HG02973 (cell line): ENCODE data around the gene OMD.

ENCODE experiments used
- ATAC-seq: cut with Tn5 transposase; IDR thresholded peaks from one replicate; pipeline ENCODE4 v1.9.1; 2021; ENCODE audit warnings: moderate library complexity; ENCODE audit not compliant: unreplicated experiment

OMD gene, protein sequence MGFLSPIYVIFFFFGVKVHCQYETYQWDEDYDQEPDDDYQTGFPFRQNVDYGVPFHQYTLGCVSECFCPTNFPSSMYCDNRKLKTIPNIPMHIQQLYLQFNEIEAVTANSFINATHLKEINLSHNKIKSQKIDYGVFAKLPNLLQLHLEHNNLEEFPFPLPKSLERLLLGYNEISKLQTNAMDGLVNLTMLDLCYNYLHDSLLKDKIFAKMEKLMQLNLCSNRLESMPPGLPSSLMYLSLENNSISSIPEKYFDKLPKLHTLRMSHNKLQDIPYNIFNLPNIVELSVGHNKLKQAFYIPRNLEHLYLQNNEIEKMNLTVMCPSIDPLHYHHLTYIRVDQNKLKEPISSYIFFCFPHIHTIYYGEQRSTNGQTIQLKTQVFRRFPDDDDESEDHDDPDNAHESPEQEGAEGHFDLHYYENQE

DNA sequence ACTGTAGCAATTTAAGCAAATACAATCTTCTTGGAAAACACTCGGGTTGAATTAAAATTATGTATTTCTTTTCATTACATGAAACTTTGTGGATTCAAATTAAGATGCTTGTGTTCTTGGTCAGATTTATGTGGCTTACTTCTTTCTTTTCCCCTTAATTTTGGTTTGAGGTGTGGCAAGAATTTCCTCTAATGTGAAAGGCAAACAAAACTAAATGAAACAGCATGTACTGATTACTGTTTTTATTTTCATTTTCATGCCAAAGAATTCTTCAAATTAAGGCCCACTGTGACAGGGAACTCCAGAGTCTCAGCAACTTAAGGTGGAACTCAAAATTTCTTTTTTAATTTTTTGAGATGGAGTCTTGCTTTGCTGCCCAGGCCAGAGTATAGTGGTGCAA, at the start of gene OMD:
Gene OMD (minus strand): TSS at position 132 of the 400 bp plus-strand sequence. CDS start 6,913 bp downstream, outside the sequence.
- no peak for ATAC-seq

DNA sequence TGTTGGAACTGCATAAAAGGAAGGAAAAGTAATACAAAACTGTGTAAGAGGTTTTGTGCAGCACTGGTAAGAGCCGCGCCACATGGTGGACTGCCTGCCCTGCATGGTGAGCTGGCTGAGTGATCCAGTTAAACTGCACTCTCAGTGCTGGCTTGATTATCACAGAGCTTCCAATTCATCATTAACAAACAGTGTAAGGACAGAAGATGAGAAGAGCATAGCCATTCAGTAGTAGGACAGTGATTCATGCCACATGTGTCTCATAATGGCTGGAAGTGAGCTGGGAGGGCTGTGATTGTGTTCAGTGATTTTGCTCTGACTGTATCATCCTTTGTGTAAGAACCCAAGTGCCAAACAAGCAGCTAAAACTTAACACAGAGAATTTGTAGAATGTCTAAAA, 43.9 kb upstream of the OMD start:
- ATAC-seq: no peak

DNA sequence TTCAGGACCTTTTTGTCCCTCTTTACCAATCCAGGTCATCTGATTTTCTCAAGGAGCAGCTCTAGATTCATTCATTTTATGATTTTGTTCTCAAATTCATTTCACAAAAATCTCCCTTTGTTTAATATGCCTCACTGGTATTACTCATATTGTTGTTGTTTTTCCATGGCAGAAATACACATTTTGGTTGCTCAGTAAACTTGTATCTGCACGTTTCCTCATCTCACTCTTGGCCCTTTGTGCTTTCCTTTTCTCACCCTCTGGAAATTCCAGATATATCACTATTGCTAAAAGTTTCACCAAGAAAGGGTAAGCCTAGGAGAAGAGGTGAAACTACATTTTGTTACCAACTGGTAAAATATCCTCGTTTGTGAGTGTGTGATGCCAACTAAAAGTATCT, 43.2 kb upstream of the OMD start:
- no peak for ATAC-seq

DNA sequence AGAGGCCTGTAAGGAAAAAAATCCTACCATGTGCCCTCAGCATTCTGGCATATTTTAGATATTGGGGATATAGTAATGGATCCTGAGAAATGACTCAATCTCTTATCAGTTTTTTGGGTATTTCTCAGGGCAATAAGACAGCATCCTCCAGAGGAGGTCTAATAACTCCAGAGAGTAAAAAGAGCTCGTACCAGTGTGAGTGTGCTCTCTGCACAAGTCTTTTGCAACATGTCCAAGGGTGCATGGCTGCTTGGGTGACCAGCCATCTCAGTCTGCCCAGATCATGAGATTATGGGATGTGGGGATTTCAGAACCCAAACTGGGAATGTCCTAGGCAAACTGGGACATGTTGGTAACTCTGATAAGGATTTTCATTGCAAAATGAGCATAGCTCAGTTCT, 42.8 kb upstream of the OMD start:
- no peak for ATAC-seq

DNA sequence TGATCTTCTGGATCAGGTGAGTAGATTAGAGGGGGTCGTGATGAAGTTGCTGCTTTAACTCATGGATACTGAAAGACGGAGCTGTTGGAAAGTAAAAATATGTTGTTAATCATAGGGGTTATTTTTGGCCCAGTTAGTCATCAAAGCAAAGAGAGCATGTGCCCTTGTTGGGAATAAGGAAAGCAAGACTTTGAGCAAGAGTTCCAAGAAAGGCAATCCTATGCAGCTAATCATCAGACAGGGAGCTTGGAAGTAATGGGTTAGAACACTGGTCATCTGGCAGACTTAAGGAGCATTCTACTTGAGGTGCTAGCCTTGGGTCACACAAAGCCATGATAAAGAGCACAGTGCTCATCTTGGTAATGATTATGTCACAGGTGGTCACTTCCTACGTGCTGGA, 39.7 kb upstream of the OMD start:
- ATAC-seq: no peak

DNA sequence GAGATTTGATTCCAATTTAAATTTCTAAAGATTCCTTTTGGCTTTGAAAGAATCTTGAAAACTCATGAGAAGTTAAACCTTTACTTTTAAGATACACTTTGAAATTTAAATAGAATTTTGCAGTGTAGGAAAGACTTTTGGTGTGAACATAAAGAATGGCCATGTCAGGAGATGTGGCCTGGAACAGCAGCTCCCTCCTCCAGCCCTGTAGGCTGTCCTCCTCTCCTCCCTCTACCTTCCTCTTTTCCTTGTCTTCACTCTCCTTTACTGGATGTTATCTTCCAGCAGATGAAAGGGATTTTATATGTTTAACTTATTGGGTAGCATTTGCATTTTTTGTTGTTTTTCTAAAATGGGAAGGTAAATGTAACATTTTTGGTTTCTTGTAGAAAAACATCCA, 39.1 kb upstream of the OMD start:
- ATAC-seq: no peak

DNA sequence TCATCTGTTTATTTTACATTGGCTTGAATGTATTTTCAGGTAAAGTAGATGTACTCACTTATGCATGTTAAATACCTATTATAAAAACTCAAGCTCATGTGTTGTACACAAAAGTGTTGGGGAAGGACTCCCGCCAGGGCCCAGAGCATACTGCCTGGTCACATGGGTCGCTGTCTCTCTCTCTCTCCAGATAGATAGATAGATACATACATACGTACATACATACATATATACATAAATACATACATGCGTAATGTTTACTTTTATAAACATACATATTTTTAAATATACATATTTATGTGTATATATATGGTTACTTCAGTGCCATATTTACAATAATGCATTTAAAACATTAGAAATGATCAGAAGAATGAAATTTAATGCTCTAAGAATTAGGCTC, 33.3 kb upstream of the OMD start:
- ATAC-seq: no peak

DNA sequence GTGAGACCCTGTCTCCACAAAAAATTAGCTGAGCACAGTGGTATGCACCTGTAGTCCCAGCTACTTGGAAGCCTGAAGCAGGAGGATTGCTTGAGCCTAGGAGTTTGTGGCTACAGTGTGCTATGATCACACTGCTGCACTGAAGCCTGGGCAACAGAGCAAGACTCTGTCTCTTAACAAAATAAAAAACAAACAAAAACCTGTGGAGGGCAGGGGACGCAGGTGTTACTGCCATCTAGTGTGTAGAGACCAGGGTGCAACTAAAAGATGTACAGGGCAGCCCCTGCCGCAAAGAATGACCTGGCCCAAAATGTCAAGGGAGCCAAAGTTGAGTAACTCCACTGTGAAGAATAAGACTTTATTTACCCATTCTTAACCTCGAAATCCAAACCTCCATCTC, 30.9 kb upstream of the OMD start:
- ATAC-seq: no peak

DNA sequence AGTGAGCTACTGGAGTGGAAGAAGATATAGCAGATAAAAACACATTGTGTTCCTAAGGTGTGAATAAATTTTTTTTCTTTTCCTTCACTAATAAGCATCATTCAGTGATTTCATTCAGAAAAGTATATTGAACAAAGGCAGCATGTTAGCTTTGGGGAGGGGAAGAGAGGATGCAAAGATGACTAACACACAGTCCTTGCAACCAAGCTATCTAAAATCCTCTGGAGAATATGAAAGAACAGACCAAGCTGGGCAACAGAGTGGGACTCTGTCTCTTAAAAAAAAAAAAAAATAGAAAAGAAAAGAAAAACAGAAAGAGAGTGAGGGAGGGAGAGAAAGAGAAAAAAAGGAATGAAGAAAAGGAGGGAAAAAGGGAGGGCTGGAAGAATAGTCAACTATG, 22.3 kb upstream of the OMD start:
- ATAC-seq: no peak

DNA sequence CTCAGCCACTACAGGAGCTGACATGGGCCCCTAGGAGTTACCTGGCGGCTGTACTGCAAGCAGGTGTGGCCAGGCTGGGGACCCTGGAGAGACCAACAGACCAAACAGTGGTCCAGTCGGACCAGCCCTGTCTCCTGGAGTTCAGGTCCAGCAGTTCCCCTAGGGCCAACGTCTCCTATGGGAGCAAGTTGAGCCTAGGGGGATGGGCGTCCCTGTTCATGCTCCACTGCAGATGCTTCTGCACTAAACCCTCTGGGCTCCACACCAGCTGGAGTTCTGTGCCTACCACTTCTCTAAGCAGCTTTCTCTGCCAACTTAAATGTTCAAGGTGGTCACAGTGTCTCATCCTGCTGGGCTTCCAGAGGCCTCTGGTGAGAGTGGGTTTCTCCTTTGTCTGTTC, 20.6 kb upstream of the OMD start:
- ATAC-seq: no peak

DNA sequence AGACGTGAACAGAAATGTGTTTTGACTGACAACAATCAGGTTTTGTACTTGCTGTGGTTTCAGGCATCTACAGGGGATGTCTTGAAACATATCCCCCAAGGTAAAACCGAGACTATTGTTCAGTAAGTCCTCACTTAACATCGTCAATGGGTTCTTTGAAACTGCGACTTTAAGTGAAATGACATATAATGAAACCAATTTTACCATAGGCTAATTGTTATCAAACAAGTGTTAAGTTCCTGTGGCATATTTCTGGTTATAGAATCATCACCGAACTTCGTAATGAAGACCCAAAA, 16.4 kb upstream of the OMD start:
- no peak for ATAC-seq

DNA sequence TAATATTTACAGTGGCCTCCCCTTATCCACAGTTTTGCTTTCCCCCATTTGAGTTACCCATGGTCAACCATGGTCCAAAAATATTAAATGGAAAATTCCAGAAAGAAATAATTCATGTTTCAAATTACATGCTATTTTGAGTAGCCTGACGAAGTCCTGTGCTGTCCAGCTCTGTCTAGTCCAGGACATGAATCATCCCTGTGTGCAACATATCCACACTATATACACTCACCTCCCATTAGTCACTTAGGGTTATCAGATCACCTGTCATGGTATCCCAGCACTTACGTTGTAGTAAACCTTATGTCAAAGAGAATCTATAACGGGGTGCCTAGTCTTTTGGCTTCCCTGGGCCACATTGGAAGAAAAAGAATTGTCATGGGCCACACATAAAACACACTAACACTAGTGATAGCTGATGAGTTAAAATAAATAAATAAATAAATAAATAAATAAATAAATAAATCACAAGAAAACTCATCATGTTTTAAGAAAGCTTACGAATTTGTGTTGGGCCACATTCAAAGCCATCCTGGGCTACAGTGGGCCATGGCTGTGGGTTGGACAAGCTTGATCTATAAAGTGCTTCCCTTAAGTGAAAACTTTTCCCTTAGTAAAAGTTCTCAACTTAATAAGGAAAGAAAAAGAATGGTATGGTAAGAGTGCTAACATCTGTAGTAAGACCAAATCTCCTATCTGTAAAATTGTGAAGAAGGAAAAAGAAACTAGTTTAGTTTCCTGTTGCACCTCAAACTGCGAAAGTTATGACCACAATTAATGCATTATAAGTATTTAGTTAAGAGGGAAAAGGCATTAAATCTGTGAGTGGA, 15.9 kb upstream of the OMD start:
- ATAC-seq: no peak

DNA sequence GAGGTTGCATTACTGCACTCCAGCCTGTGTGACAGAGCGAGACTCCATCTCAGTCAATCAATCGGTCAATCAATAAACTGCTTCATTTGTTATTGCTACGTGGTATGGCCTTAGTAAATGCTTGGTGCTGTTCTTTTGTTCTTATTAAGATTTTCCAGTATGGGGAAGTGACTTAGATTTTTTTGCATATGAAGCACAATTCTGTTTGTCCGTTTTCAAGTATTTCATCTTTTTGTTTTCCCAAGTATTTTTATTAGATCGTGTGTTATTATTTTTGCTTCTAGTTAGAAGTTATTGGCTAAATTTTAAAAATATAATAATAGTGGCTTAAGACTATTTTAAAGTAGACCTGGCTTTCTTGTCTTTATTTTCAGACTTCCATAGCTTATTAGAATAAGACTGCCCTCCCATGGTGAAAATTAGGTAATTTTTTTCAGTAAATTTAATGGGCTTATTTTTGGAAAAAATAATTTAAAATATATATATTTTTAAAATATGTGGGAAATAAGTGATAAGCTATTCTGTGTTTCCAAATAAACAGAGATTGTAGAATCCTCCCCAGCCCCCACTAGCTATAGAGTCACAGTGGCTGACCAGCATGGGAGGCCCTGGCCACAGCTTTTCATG, 14.7 kb upstream of the OMD start:
- ATAC-seq: no peak

DNA sequence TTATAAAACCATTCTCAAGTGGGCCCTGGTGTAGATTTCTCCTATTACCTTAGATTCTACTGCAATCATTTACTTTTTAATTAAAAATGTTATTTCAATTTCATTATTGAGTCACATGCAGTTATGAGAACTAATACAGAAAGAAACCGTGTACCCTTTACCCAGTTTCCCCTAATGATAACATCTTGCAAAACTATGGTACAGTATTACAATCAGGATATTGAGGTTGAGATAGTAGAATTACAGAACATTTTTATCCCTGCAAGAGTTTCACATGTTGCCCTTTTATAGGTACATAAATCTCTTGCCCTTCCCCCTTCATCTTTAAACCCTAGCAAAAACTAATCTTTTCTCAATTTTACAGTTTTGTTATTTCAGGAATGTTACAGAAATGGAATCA, 11.0 kb upstream of the OMD start:
- no peak for ATAC-seq

DNA sequence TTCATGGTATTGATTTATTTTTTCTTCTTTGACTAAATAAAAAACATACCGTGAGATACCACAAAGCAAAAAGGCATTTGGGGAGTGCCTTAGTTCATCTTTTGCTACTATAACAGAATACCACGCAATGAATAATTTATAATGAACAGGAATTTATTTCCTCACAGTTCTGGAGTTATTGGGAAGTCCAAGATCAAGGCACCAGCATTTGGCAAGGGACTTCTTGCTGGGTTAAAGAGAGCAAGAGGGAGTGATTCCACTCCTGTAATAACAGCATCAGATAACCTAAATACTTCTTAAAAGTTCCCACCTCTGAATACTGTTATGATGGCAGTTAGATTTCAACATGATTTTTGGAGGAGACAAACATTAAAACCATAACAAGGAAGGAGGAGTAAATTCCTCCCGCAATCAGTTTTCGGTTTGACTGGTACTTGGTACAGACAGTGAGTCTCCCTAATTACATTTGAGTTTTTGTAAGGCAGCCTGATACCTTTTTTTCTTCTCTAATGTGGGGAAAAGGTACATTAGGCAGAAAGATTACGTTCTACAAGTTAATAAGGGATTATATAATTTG, 8.8 kb upstream of the OMD start:
- no peak for ATAC-seq

DNA sequence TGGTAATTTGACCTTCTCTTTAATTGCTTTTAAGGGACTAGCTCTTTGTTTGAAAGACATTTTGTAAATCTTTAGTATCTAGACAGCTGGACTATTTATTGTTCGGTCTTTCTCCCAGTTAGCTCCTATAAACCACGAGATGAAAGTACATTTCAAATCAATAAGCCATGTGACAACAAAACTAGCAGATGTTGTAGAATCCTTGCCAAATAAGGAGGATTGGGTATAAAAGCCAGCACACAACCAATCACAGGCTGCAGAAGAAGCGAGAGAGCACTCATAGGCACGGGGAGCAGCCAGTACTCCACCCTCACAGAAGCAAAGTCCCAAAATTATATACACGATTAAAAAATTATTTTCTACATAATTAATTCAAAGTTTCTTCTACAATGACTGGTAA, 8.1 kb upstream of the OMD start:
- ATAC-seq: no peak

DNA sequence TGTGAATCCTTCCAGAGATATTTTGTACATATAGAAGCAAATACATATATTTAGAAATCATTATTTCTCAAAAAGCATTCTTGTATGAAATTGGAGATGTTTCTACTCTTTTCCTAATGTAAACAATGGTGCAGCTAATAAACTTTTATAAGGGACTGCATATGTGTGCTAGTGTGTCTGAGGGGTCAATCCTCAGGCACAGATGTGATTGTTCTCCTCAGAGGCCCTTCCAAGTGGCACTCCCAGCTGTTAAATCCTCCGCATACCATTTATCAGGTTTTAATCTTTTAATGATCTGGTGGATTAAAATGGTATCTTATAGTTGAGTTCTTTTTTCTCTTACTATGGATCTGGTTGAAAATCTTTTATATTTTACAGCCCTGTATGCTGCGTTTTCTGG, 5.6 kb upstream of the OMD start:
- ATAC-seq: no peak

DNA sequence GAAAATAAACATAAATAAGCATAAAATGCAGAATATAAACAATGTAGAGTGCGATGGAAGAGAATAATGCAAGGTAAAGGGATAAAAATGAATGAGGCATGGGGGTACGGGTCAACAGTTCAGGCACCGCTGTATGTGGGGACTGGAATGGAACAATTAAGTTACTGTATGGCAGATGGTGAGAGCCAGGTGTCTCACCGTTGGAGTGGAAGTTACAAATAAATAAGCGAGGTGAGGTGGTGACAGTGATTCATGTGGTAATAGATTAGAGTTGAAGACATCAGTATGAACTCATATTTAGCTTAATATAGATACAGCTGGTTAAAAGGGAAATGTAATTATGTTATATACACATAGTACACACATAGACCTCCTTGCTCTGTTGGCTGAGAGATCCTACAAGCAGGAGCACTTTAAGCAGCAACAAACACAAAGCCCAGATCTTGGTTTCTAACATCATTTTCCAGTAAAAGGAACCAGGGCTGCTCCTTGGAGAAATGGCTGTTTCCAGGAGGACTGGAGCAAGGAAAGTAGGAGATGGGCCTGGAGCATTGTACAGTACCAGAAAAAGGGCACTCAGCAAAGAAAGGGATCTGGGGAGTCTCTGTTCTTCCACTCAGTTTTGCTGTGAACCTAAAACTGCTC, 2.4 kb upstream of the OMD start:
- no peak for ATAC-seq

DNA sequence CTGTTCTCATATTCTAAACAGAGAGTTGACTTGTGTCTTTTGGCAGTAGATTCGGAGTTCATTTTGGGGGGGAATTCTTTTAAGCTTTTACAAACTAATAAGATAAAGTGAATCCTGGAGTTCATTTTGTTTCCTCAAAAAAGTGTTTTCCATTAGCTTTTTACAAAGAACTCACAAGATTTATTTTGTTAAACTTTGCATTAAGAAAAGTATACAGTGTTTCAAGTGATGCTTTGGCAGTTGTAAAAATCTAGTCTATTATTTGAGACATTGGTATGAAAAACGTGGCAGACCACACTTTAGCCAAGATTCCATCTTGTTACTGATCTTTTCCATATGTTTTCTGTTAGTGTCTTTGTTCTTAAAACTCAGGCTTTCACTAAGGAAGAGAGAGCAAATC, 1.2 kb upstream of the OMD start:
- no peak for ATAC-seq

DNA sequence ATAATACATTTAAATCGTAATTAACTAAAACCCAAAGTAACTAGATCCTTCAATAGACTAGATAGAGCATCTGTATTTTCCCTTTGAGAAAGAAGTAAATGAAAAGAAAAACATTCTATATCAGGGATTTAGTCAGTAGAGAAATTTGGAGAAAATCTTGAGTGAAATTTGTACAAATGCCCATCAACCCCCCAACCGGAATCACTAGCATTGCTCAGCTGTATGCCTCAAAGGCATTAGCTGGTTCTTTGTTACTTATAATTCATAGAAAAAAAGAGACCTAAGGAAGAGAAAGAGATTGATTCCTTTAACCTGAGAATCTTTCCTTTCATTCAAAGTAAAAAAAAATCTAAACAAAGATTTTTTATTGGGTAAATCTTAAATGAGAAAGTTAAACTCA, 659 bp downstream of the OMD start:
- ATAC-seq: no peak

DNA sequence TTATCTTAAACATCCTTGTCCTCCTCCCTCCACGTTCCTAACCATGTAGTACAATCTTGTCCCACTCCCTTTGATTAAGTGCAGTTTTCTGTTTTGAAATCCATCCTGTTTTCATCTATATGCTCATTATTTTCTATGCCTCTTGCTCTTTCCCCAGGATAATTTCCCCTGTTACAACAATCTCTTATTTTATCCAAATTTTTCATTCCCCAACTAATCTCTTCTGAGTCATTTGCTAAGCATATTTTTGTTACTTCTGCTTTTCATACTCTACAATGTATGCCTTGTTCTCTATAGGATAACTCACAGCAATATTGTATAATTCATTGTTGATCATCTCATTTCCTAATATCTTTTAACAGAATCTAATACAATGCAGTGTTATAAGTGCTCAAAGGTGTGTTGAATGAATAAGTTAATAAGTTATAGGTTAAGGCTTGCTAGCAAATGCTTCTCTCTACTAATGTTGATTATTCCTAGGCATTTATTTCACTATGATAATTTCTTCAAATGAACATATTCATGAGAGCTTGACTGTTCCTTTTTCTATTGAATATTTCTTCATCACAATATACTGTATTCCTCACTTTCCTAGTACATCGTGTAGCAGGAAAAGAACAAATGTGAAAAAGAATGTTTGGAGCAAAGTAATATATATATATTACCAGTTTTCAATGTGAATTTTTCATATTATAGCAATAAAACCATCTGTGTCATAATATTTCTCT, 1.5 kb downstream of the OMD start:
- no peak for ATAC-seq
